IPS DF 6.9 (cell line): ENCODE results near the gene DUSP2.
"Not testable (repeated sequence)": the region's sequence is repeated elsewhere in the genome, so short reads cannot be mapped to it uniquely, and the experiment has no call there.

Experiments used
- DNase-seq: peaks from one replicate; pipeline ENCODE4 v3.0.0-alpha.2; 2013; ENCODE audit warnings: low read depth, low spot score
- H3K27ac ChIP-seq: one replicate; pipeline ENCODE4 v1.5.1; 2013; ENCODE audit warnings: low read length, control low read depth
- H3K27me3 ChIP-seq: 2 replicates; pipeline ENCODE4 v1.6.1; 2013; ENCODE audit warnings: mild to moderate bottlenecking, low read length; ENCODE audit not compliant: control insufficient read depth, insufficient read depth
- H3K36me3 ChIP-seq: 2 replicates; pipeline ENCODE4 v1.6.1; 2013; ENCODE audit warnings: low read length; ENCODE audit not compliant: control insufficient read depth, insufficient read depth
- H3K4me1 ChIP-seq: 2 replicates; pipeline ENCODE4 v1.6.1; 2013; ENCODE audit warnings: low read length; ENCODE audit not compliant: control insufficient read depth, insufficient read depth
- H3K4me3 ChIP-seq: 2 replicates; pipeline ENCODE4 v1.5.1; 2013; ENCODE audit warnings: mild to moderate bottlenecking, low read length
- H3K9me3 ChIP-seq: 2 replicates; pipeline ENCODE4 v1.6.1; 2013; ENCODE audit warnings: low read length, inconsistent platforms; ENCODE audit not compliant: control insufficient read depth, insufficient read depth
- WGBS: extraction: QIAGEN DNeasy Blood & Tissue Kit; methylation state at CpG from one replicate; pipeline ENCODE4 v1.1.7; 2013; ENCODE audit warnings: mixed read lengths, missing lambda C conversion rate; ENCODE audit not compliant: insufficient read length, insufficient coverage; 5-methylcytosine and 5-hydroxymethylcytosine counted together

Gene DUSP2

GRCh38 chr2:96161898-96162297 is 16.7 kb upstream of the DUSP2 start:
- H3K4me3 ChIP-seq, result no peak overlapping the region
- H3K36me3 ChIP-seq, result no peaks in the 10 kb centered on the region
- WGBS, result 100% methylated on average over 1 of the region's 5 CpGs
- no peaks in the 10 kb centered on the region for H3K9me3 ChIP-seq
- no peak overlapping the region for H3K27ac ChIP-seq
- no peaks in the 10 kb centered on the region for H3K27me3 ChIP-seq
- H3K4me1 ChIP-seq, result 0 out of 2 replicates have a peak, but pooled peaks cover 3% of the 10 kb centered on the region
- DNase-seq, result no peak

- WGBS, result no CpG with 5 or more reads among the region's 5 CpGs
- H3K27me3 ChIP-seq, H3K4me1 ChIP-seq, H3K4me3 ChIP-seq, DNase-seq, H3K27ac ChIP-seq, H3K36me3 ChIP-seq, H3K9me3 ChIP-seq: not testable (repeated sequence)
Observed at GRCh38 chr2:96160366-96160765, 15.1 kb upstream of the DUSP2 start.

GRCh38 chr2:96159084-96159830 is 14.0 kb upstream of the DUSP2 start:
- 0 out of 2 replicates have a peak, but pooled peaks cover 3% of the 10 kb centered on the region for H3K4me1 ChIP-seq
- H3K9me3 ChIP-seq, result no peaks in the 10 kb centered on the region
- no peak overlapping the region for H3K27ac ChIP-seq
- H3K4me3 ChIP-seq, result no peak overlapping the region
- no peak for DNase-seq
- no peaks in the 10 kb centered on the region for H3K27me3 ChIP-seq
- WGBS, result no CpG with 5 or more reads among the region's 17 CpGs
- no peaks in the 10 kb centered on the region; the same call in 1 of the 2 replicates for H3K36me3 ChIP-seq

GRCh38 chr2:96158554-96158940 is 13.3 kb upstream of the DUSP2 start:
- Histone ChIP-seq H3K4me1 (0 out of 2 replicates have a peak, but pooled peaks cover 3% of the 10 kb centered on the region), H3K9me3 (no peaks in the 10 kb centered on the region), H3K27ac (no peak overlapping the region), H3K36me3 (no peaks in the 10 kb centered on the region; the same call in 1 of the 2 replicates), H3K4me3 (no peak overlapping the region), H3K27me3 (no peaks in the 10 kb centered on the region)
- DNase-seq, result no peak
- WGBS, result no CpG with 5 or more reads among the region's 14 CpGs

- DNase-seq, result no peak
Observed at GRCh38 chr2:96157649-96158553, 12.7 kb upstream of the DUSP2 start.

GRCh38 chr2:96156926-96157648 is 11.8 kb upstream of the DUSP2 start:
- no peak for DNase-seq
- Histone ChIP-seq H3K27ac (no peak overlapping the region), H3K9me3 (no peaks in the 10 kb centered on the region), H3K36me3 (no peaks in the 10 kb centered on the region; the same call in 1 of the 2 replicates), H3K4me1 (peaks cover 6% of the 10 kb centered on the region; the same call in 1 of the 2 replicates), H3K4me3 (no peak overlapping the region), H3K27me3 (no peaks in the 10 kb centered on the region)
- WGBS, result no CpG with 5 or more reads among the region's 5 CpGs

More at GRCh38 chr2:96157649-96158553, 12.7 kb upstream of the DUSP2 start:
- WGBS, result no CpG with 5 or more reads among the region's 19 CpGs
- H3K27me3 ChIP-seq, result no peaks in the 10 kb centered on the region
- H3K4me3 ChIP-seq, result no peak overlapping the region
- H3K27ac ChIP-seq, result no peak overlapping the region
- H3K9me3 ChIP-seq, result no peaks in the 10 kb centered on the region
- H3K36me3 ChIP-seq, result no peaks in the 10 kb centered on the region; the same call in 1 of the 2 replicates
- peaks cover 6% of the 10 kb centered on the region; the same call in 1 of the 2 replicates for H3K4me1 ChIP-seq

GRCh38 chr2:96156011-96156820 is 11.0 kb upstream of the DUSP2 start:
- no peak for DNase-seq
- H3K9me3 ChIP-seq, result no peaks in the 10 kb centered on the region
- no peak overlapping the region for H3K27ac ChIP-seq
- peaks cover 6% of the 10 kb centered on the region; the same call in 1 of the 2 replicates for H3K4me1 ChIP-seq
- no CpG with 5 or more reads among the region's 10 CpGs for WGBS
- H3K27me3 ChIP-seq, result no peaks in the 10 kb centered on the region
- no peaks in the 10 kb centered on the region; the same call in 1 of the 2 replicates for H3K36me3 ChIP-seq
- no peak overlapping the region for H3K4me3 ChIP-seq

GRCh38 chr2:96154506-96155380 is 9.5 kb upstream of the DUSP2 start:
- Histone ChIP-seq H3K9me3 (no peaks in the 10 kb centered on the region), H3K4me3 (no peak overlapping the region), H3K36me3 (no peaks in the 10 kb centered on the region; the same call in 1 of the 2 replicates), H3K27me3 (no peaks in the 10 kb centered on the region), H3K27ac (no peak overlapping the region), H3K4me1 (peaks cover 6% of the 10 kb centered on the region; the same call in 1 of the 2 replicates)
- WGBS, result no CpG with 5 or more reads among the region's 16 CpGs
- no peak for DNase-seq

GRCh38 chr2:96153991-96154431 is 8.8 kb upstream of the DUSP2 start:
- Histone ChIP-seq H3K36me3 (no peaks in the 10 kb centered on the region; the same call in 1 of the 2 replicates), H3K27ac (no peak overlapping the region), H3K4me1 (peaks cover 6% of the 10 kb centered on the region), H3K27me3 (no peaks in the 10 kb centered on the region), H3K4me3 (no peak overlapping the region), H3K9me3 (no peaks in the 10 kb centered on the region)
- WGBS, result no CpG with 5 or more reads among the region's 7 CpGs
- no peak for DNase-seq
